ENCODE data around the gene SCAPER.
"Not testable (repeated sequence)": the region's sequence is repeated elsewhere in the genome, so short reads cannot be mapped to it uniquely, and the experiment has no call there.

SCAPER gene

GRCh38 chr15:76756381-76756780 lies 148.8 kb downstream of the SCAPER start:
- DNase-seq (ENCODE audit: low read depth): no peak
- TF ChIP-seq CTCF (IDR thresholded peaks at IDR 0.05; ENCODE audit: low read depth, low read length, missing control alignments): no peak
- no peak overlapping the region for H3K4me3 ChIP-seq (ENCODE audit: low read depth, low read length)

- H3K4me3 ChIP-seq (ENCODE audit: low read depth, low read length): no peak overlapping the region
- DNase-seq (ENCODE audit: low read depth): no peak
- no peak for TF ChIP-seq CTCF (IDR thresholded peaks at IDR 0.05; ENCODE audit: low read depth, low read length, missing control alignments)
These were observed 151.4 kb downstream of the SCAPER start for GRCh38 chr15:76753771-76754170.

- no peak overlapping the region for H3K4me3 ChIP-seq (ENCODE audit: low read depth, low read length)
- no peak for DNase-seq (ENCODE audit: low read depth)
- TF ChIP-seq CTCF (IDR thresholded peaks at IDR 0.05; ENCODE audit: low read depth, low read length, missing control alignments): no peak
These were observed 152.0 kb downstream of the SCAPER start for GRCh38 chr15:76753131-76753530.

GRCh38 chr15:76752549-76752948 lies 152.6 kb downstream of the SCAPER start:
- no peak for TF ChIP-seq CTCF (IDR thresholded peaks at IDR 0.05; ENCODE audit: low read depth, low read length, missing control alignments)
- no peak overlapping the region for H3K4me3 ChIP-seq (ENCODE audit: low read depth, low read length)
- DNase-seq (ENCODE audit: low read depth): no peak

GRCh38 chr15:76737573-76737972 lies 167.6 kb downstream of the SCAPER start:
- no peak for TF ChIP-seq CTCF (IDR thresholded peaks at IDR 0.05; ENCODE audit: low read depth, low read length, missing control alignments)
- no peak overlapping the region for H3K4me3 ChIP-seq (ENCODE audit: low read depth, low read length)
- no peak for DNase-seq (ENCODE audit: low read depth)

GRCh38 chr15:76732321-76732720 lies 172.8 kb downstream of the SCAPER start:
- peak; percentile 21 for TF ChIP-seq CTCF (IDR thresholded peaks at IDR 0.05; ENCODE audit: low read depth, low read length, missing control alignments)
- not testable (repeated sequence) for DNase-seq (ENCODE audit: low read depth); H3K4me3 ChIP-seq (ENCODE audit: low read depth, low read length)

GRCh38 chr15:76730262-76730661 lies 174.9 kb downstream of the SCAPER start:
- no peak for DNase-seq (ENCODE audit: low read depth)
- no peak overlapping the region for H3K4me3 ChIP-seq (ENCODE audit: low read depth, low read length)
- TF ChIP-seq CTCF (IDR thresholded peaks at IDR 0.05; ENCODE audit: low read depth, low read length, missing control alignments): no peak

Measured in GM12864 (cell line).